OCI-LY7 (cell line): Measurements from ENCODE around the gene NUDT3. TPM values are rescaled to one million over a fixed set of nuclear protein-coding genes. Genes with fewer than 3 reads are reported as not detected.
A peak's percentile ranks its signal among the peaks of the same experiment; 100 is the strongest.

Experiments
- BruUV-seq: library from RNA; stranded (reverse); fragments of 400-500 nt; replicated peaks from 2 replicates; lab custom pipeline; 2021; lab: Mats Ljungman, UMichigan
- CTCF ChIA-PET: fragments of 300-600 bp; sonication (Branson Sonifier 250); formaldehyde crosslinking; loops from one replicate; lab custom pipeline; 2022; ENCODE audit warnings: antibody characterized with exemption; ENCODE audit not compliant: unreplicated experiment; lab: Charles Lee
- POLR2A ChIA-PET: fragments of 300-600 bp; sonication (Branson Sonifier 250); formaldehyde crosslinking; loops from one replicate; lab custom pipeline; 2022; ENCODE audit warnings: antibody characterized with exemption; lab: Charles Lee
- DNase-seq: peaks from one replicate; pipeline ENCODE4 v3.0.0-alpha.2; 2015; ENCODE audit warnings: low spot score
- H2AFZ ChIP-seq: fragments of 200-600 bp; sonication (generic), shearing (Covaris generic); 2 replicates; pipeline ENCODE4 v1.6.1; 2014; ENCODE audit warnings: mild to moderate bottlenecking, antibody characterized with exemption, low read length, moderate library complexity
- H3K27ac ChIP-seq: fragments of 200-600 bp; sonication (generic); 2 replicates; pipeline ENCODE4 v1.5.1; 2014; ENCODE audit warnings: mixed run types, low read depth, mild to moderate bottlenecking, moderate library complexity, low read length, inconsistent platforms; ENCODE audit not compliant: poor library complexity, severe bottlenecking
- H3K36me3 ChIP-seq: fragments of 200-600 bp; sonication (generic); 2 replicates; pipeline ENCODE4 v1.6.1; 2014; ENCODE audit warnings: mild to moderate bottlenecking, antibody characterized with exemption, low read length, moderate library complexity, mixed read lengths; ENCODE audit not compliant: insufficient read depth
- H3K4me1 ChIP-seq: fragments of 200-600 bp; sonication (generic); 2 replicates; pipeline ENCODE4 v1.5.1; 2014; ENCODE audit warnings: mild to moderate bottlenecking, low read length; ENCODE audit not compliant: insufficient read depth, poor library complexity, severe bottlenecking
- H3K4me2 ChIP-seq: fragments of 200-600 bp; sonication (generic); 2 replicates; pipeline ENCODE4 v1.6.1; 2014; ENCODE audit warnings: mild to moderate bottlenecking, low read length
- H3K4me3 ChIP-seq: fragments of 200-600 bp; sonication (generic); 2 replicates; pipeline ENCODE4 v1.5.1; 2014; ENCODE audit warnings: mild to moderate bottlenecking, low read depth, low read length; ENCODE audit not compliant: poor library complexity, severe bottlenecking
- H3K79me2 ChIP-seq: fragments of 200-600 bp; sonication (generic); 2 replicates; pipeline ENCODE4 v1.6.1; 2016; ENCODE audit warnings: low read depth, mild to moderate bottlenecking, low read length, moderate library complexity, mixed read lengths; ENCODE audit not compliant: insufficient read depth
- H3K9me2 ChIP-seq: fragments of 200-600 bp; sonication (generic); 2 replicates; pipeline ENCODE4 v1.6.1; 2016; ENCODE audit warnings: mild to moderate bottlenecking, low read length, mixed read lengths; ENCODE audit not compliant: insufficient read depth
- H3K9me3 ChIP-seq: fragments of 200-600 bp; sonication (generic); 2 replicates; pipeline ENCODE4 v1.6.1; 2014; ENCODE audit warnings: mild to moderate bottlenecking, mixed run types, low read length, mixed read lengths
- H4K20me1 ChIP-seq: fragments of 200-600 bp; sonication (generic); 2 replicates; pipeline ENCODE4 v1.6.1; 2014; ENCODE audit warnings: mild to moderate bottlenecking, antibody characterized with exemption, low read length, moderate library complexity, mixed read lengths; ENCODE audit not compliant: insufficient read depth
- EZH2phosphoT487 ChIP-seq: fragments of 200-600 bp; sonication (generic); IDR thresholded peaks from 2 replicates; pipeline ENCODE4 v1.6.1; 2018; ENCODE audit warnings: low read depth, borderline replicate concordance, mild to moderate bottlenecking, mixed run types, antibody characterized with exemption, low read length, moderate library complexity, mixed read lengths
- intact Hi-C: fragments of 100-400 bp; cut with micrococcal nuclease; formaldehyde crosslinking; loops from one replicate; pipeline ENCODE4 v1.10.0; 2022; ENCODE audit not compliant: unreplicated experiment
- total RNA-seq, 2 experiments: library from RNA; depleted of rRNA in 1 of 2; stranded (reverse); fragments of >200 nt in 1 of 2; shearing (Covaris generic) in 1 of 2; gene quantifications; 2 replicates each; pipeline ENCODE4 v1.2.3, GENCODE V29; 2014 to 2022
- TF ChIP-seq, protein P1 (sequence below): fragments of 200-600 bp; sonication (generic); conservative IDR thresholded peaks from 2 replicates; pipeline ENCODE4 v1.5.1; 2014; ENCODE audit warnings: mild to moderate bottlenecking, antibody characterized with exemption, low read length, moderate library complexity, mixed read lengths

Gene NUDT3
- total RNA-seq, 2 experiments from 2014 or later: 30.7 to 43.0 TPM

DNA sequence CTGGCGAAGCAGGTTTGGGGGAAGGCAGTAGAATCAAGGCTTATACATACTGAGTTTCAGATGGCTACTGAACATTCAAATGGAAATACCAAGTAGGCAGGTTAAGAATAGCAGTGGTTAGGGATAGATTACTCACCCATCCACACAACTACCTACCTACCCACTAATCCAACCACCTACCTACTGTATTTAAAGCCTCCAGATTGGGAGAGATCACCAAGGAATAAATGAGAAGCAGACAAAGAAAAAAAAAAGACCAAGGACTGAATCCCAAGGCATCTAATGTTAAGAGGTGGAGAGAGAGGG, 75.3 kb downstream of the NUDT3 start:
- H3K27ac ChIP-seq: peak overlapping the region; percentile 77
- H3K4me2 ChIP-seq: peak overlapping the region; percentile 78
- DNase-seq: no peak
- ChIA-PET POLR2A (interaction anchor here (0.6 to 0.7 kb wide), 3 partner anchors 22 to 675 kb away, joined by 3 read pairs; no protein-coding TSS in a partner anchor), CTCF (no interaction called here)
- no peak overlapping the region for H2AFZ ChIP-seq
- no peaks in the 10 kb centered on the region for H3K9me3 ChIP-seq
- no peaks in the 10 kb centered on the region for H4K20me1 ChIP-seq
- BruUV-seq: no TSS peak
- no peaks in the 10 kb centered on the region for H3K36me3 ChIP-seq
- intact Hi-C loops: loop anchor here (2.0 kb wide), 1 partner anchor 76 kb away; the partner anchor contains the start of gene NUDT3
- H3K79me2 ChIP-seq: peaks cover 55% of the 10 kb centered on the region; the same call in 1 of the 2 replicates
- no peak for TF ChIP-seq EZH2phosphoT487
- TF ChIP-seq, protein P1, sequence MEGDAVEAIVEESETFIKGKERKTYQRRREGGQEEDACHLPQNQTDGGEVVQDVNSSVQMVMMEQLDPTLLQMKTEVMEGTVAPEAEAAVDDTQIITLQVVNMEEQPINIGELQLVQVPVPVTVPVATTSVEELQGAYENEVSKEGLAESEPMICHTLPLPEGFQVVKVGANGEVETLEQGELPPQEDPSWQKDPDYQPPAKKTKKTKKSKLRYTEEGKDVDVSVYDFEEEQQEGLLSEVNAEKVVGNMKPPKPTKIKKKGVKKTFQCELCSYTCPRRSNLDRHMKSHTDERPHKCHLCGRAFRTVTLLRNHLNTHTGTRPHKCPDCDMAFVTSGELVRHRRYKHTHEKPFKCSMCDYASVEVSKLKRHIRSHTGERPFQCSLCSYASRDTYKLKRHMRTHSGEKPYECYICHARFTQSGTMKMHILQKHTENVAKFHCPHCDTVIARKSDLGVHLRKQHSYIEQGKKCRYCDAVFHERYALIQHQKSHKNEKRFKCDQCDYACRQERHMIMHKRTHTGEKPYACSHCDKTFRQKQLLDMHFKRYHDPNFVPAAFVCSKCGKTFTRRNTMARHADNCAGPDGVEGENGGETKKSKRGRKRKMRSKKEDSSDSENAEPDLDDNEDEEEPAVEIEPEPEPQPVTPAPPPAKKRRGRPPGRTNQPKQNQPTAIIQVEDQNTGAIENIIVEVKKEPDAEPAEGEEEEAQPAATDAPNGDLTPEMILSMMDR: no peak
- no peaks in the 10 kb centered on the region for H3K9me2 ChIP-seq
- H3K4me1 ChIP-seq: peaks cover 56% of the 10 kb centered on the region
- peak overlapping the region; percentile 27 for H3K4me3 ChIP-seq

- H3K4me3 ChIP-seq: peak overlapping the region; percentile 35
- intact Hi-C loops: loop anchor here (2.0 kb wide), 1 partner anchor 76 kb away; the partner anchor contains the start of gene NUDT3
- H3K79me2 ChIP-seq: peaks cover 55% of the 10 kb centered on the region; the same call in 1 of the 2 replicates
These were observed 75.9 kb downstream of the NUDT3 start for GRCh38 chr6:34316431-34317171.

More at GRCh38 chr6:34316431-34317171, 75.9 kb downstream of the NUDT3 start:
- POLR2A ChIA-PET: interaction anchor here (0.8 to 1.6 kb wide), 3 partner anchors 21 to 78 kb away, joined by 3 to 5 read pairs (median 3); no protein-coding TSS in a partner anchor
- H3K4me1 ChIP-seq: peaks cover 56% of the 10 kb centered on the region
- CTCF ChIA-PET: no interaction called here
- no peak for DNase-seq
- H3K9me2 ChIP-seq: no peaks in the 10 kb centered on the region
- H3K9me3 ChIP-seq: no peaks in the 10 kb centered on the region
- peak overlapping the region; percentile 78 for H3K4me2 ChIP-seq
- no peak for TF ChIP-seq EZH2phosphoT487
- TF ChIP-seq, protein P1: no peak
- H3K36me3 ChIP-seq: no peaks in the 10 kb centered on the region
- H2AFZ ChIP-seq: no peak overlapping the region
- BruUV-seq: no TSS peak
- peak overlapping the region; percentile 77 for H3K27ac ChIP-seq
- no peaks in the 10 kb centered on the region for H4K20me1 ChIP-seq
